ENCODE measurements around the gene EXPH5.

DNA sequence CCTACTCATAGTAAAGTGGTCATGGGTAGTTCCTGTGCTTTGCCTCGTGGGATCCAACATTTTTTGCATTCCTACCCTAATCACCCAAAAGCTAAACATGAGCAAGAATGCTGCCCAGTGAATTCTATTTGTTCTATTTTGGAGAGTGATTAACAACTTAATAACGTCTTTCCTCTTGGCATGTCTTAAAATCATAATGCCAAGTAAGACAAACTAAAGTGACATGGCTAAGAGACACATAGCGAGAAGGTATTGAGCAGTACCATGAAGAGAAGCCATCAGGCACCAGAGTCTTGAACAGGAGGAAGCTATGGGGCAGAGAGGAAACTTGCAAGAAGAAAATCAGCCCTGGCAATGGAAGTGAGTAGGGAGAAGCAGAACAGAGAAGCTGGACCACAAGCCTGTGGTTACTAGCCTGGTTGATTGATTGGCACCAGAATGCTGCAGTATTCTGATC lies 32.0 kb downstream of the EXPH5 start:
- TF ChIP-seq EZH2 (IDR thresholded peaks at IDR 0.05; ENCODE audit: insufficient read depth, poor library complexity, severe bottlenecking) (no peak), EZH2phosphoT487 (IDR thresholded peaks at IDR 0.05; ENCODE audit: insufficient read depth, low read depth) (no peak)
